Prostate gland (tissue), 2 donors: Measurements from ENCODE around the gene GAS1. TPM values are rescaled to one million over a fixed set of nuclear protein-coding genes. Genes with fewer than 3 reads are reported as not detected.

Experiments used
- DNase-seq: peaks from one replicate; pipeline ENCODE4 v3.0.0-alpha.2; 2019; ENCODE audit warnings: low spot score
- H3K27ac ChIP-seq, 2 donors: fragments of 200-600 bp; sonication (generic); 2 replicates each; pipeline ENCODE4 v1.5.1; 2017 to 2019
- H3K27me3 ChIP-seq: fragments of 200-600 bp; sonication (generic); replicated peaks from 2 replicates; pipeline ENCODE4 v1.5.1; 2019; ENCODE audit not compliant: insufficient read depth
- H3K36me3 ChIP-seq, 2 donors: fragments of 200-600 bp; sonication (generic); 1 replicate in 1 of 2; 2 replicates in 1 of 2; pipeline versions ENCODE4 v1.5.1 to v1.8.1; 2017 to 2019
- H3K4me1 ChIP-seq: fragments of 200-600 bp; sonication (generic); replicated peaks from 2 replicates; pipeline ENCODE4 v1.5.1; 2019
- H3K4me3 ChIP-seq, 2 donors: fragments of 200-600 bp; sonication (generic); 2 replicates each; pipeline ENCODE4 v1.5.1; 2017 to 2019
- H3K9me3 ChIP-seq: fragments of 200-600 bp; sonication (generic); 2 replicates; pipeline ENCODE4 v1.5.1; 2017
- CTCF ChIP-seq, 4 experiments: fragments of 200-600 bp in 2 of 4; fragments of 450-650 bp in 2 of 4; sonication (generic) in 2 of 4; IDR thresholded peaks; 1 replicate in 3 of 4; 2 replicates in 1 of 4; pipeline ENCODE4 v1.5.1; 2016 to 2019; ENCODE audit warnings: antibody characterized with exemption in 4 of 4, mild to moderate bottlenecking in 2 of 4, moderate library complexity in 2 of 4
- POLR2A ChIP-seq: fragments of 450-650 bp; IDR thresholded peaks from one replicate; pipeline ENCODE4 v1.6.1; 2016; ENCODE audit warnings: antibody characterized with exemption, mild to moderate bottlenecking
- POLR2AphosphoS5 ChIP-seq: sonication (generic); formaldehyde crosslinking; IDR thresholded peaks from one replicate; pipeline ENCODE4 v1.6.1; 2017; ENCODE audit warnings: antibody characterized with exemption
- WGBS: methylation state at CpG from one replicate; pipeline ENCODE4 v1.1.5; 2018; 5-methylcytosine and 5-hydroxymethylcytosine counted together
- intact Hi-C: fragments of 100-400 bp; cut with DNase I; formaldehyde crosslinking; loops from one replicate; pipeline ENCODE4 v1.14.2; 2022
- total RNA-seq, 2 donors: library from RNA; depleted of rRNA; stranded (reverse); fragments of >200 nt; gene quantifications; one replicate each; pipeline ENCODE4 v1.1.0, GENCODE V29; 2016

The GAS1 gene
- total RNA-seq, 2 donors from 2014 or later, result 41.9 to 82.1 TPM

GRCh38 chr9:86946201-86947145 lies 833 bp downstream of the GAS1 start:
- Histone ChIP-seq H3K36me3 (no peaks in the 10 kb centered on the region), H3K9me3 (no peaks in the 10 kb centered on the region), H3K27me3 (no peaks in the 10 kb centered on the region), H3K27ac (peak overlapping the region; percentile 76 to 95), H3K4me3 (peak overlapping the region; percentile 71 to 80), H3K4me1 (peaks cover 7% of the 10 kb centered on the region)
- peak; percentile 68 for DNase-seq
- WGBS, result under 1% methylated on average over 95 of the region's 125 CpGs
- intact Hi-C loops, result loop anchor here (2.0 to 10.0 kb wide), 7 partner anchors 91 to 512 kb away; no protein-coding TSS in a partner anchor
- TF ChIP-seq POLR2A, result peak; percentile 28
- TF ChIP-seq CTCF (IDR thresholded peaks at IDR 0.05), result peak in 1 of 4 experiments; percentile 21
- TF ChIP-seq POLR2AphosphoS5, result no peak

GRCh38 chr9:86945728-86946200 lies 1.5 kb downstream of the GAS1 start:
- Histone ChIP-seq H3K36me3 (no peaks in the 10 kb centered on the region), H3K9me3 (no peaks in the 10 kb centered on the region), H3K4me3 (peak overlapping the region; percentile 71 to 80), H3K27ac (peak overlapping the region; percentile 76 to 95), H3K27me3 (no peaks in the 10 kb centered on the region), H3K4me1 (peaks cover 7% of the 10 kb centered on the region)
- WGBS, result 0% methylated on average over 30 of the region's 62 CpGs
- peak; percentile 48 for DNase-seq
- TF ChIP-seq CTCF (IDR thresholded peaks at IDR 0.05) (peak in 2 of 4 experiments; percentile 37 to 43), POLR2A (no peak)
- intact Hi-C loops, result loop anchor here (2.0 to 10.0 kb wide), 8 partner anchors 92 to 511 kb away; no protein-coding TSS in a partner anchor

GRCh38 chr9:86944796-86945727 lies 2.2 kb downstream of the GAS1 start:
- no peak for DNase-seq
- H3K27ac ChIP-seq, result peak overlapping the region; percentile 76 to 95
- WGBS, result 13% methylated on average over 27 of the region's 27 CpGs
- no peak for TF ChIP-seq POLR2AphosphoS5
- TF ChIP-seq CTCF (IDR thresholded peaks at IDR 0.05), result no peak
- no peak for TF ChIP-seq POLR2A
- intact Hi-C loops, result loop anchor here (2.0 to 10.0 kb wide), 6 partner anchors 92 to 510 kb away; no protein-coding TSS in a partner anchor
- no peaks in the 10 kb centered on the region for H3K27me3 ChIP-seq
- H3K9me3 ChIP-seq, result no peaks in the 10 kb centered on the region
- peak overlapping the region; percentile 71 to 80 for H3K4me3 ChIP-seq
- H3K4me1 ChIP-seq, result peaks cover 7% of the 10 kb centered on the region
- H3K36me3 ChIP-seq, result no peaks in the 10 kb centered on the region

- no peak for DNase-seq
- Histone ChIP-seq H3K4me1 (peaks cover 7% of the 10 kb centered on the region), H3K36me3 (no peaks in the 10 kb centered on the region), H3K27me3 (no peaks in the 10 kb centered on the region), H3K4me3 (no peak overlapping the region), H3K9me3 (no peaks in the 10 kb centered on the region), H3K27ac (peak overlapping the region; percentile 15 to 35)
- intact Hi-C loops, result loop anchor here (2.0 to 10.0 kb wide), 5 partner anchors 209 to 509 kb away; no protein-coding TSS in a partner anchor
- TF ChIP-seq CTCF (IDR thresholded peaks at IDR 0.05) (no peak), POLR2A (no peak), POLR2AphosphoS5 (no peak)
- 27% methylated on average over 12 of the region's 12 CpGs for WGBS
Measured at GRCh38 chr9:86943201-86944113, 3.8 kb downstream of the GAS1 start.
